ENCODE measurements around the gene FOXJ2.

DNA sequence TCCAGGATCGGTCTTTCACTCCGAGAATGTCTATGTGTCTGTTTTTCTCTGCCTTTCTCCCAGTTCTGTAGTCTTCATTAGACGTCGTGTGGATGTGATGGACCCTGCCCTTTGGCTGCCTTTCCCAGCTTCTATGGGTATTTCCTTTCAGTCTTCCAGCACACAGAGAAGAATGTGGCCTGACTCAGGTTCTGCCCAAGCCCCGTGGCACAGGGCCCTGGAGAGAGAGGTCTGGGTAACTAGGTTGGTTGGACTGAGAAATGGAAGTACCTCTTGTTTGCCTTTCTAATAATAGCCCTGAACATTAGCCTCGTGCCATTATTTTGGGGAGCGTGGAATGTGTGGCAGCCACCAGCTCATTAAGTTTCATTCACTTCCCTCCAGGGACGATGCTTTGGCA is 3.8 kb downstream of the FOXJ2 start:
- TF ChIP-seq, protein P1, sequence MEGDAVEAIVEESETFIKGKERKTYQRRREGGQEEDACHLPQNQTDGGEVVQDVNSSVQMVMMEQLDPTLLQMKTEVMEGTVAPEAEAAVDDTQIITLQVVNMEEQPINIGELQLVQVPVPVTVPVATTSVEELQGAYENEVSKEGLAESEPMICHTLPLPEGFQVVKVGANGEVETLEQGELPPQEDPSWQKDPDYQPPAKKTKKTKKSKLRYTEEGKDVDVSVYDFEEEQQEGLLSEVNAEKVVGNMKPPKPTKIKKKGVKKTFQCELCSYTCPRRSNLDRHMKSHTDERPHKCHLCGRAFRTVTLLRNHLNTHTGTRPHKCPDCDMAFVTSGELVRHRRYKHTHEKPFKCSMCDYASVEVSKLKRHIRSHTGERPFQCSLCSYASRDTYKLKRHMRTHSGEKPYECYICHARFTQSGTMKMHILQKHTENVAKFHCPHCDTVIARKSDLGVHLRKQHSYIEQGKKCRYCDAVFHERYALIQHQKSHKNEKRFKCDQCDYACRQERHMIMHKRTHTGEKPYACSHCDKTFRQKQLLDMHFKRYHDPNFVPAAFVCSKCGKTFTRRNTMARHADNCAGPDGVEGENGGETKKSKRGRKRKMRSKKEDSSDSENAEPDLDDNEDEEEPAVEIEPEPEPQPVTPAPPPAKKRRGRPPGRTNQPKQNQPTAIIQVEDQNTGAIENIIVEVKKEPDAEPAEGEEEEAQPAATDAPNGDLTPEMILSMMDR (IDR thresholded peaks at IDR 0.05): no peak
- no peak for TF ChIP-seq POLR2A (IDR thresholded peaks at IDR 0.05)
- no peak for TF ChIP-seq EP300 (IDR thresholded peaks at IDR 0.05)
- peak; percentile 22 for TF ChIP-seq POLR2AphosphoS5 (IDR thresholded peaks at IDR 0.05)

Measured in gastroesophageal sphincter (tissue), 3 donors.